Stimulated activated CD8-positive, alpha-beta memory T cell treated with anti-CD3 and anti-CD28 coated beads, Interleukin-15, amount 100 ng/mL, for 4 hours (primary cell): ENCODE data around the gene INHBE.
"Not testable (repeated sequence)": the region's sequence is repeated elsewhere in the genome, so short reads cannot be mapped to it uniquely, and the experiment has no call there.

Experiments
- DNase-seq, 2 donors: peaks; one replicate each; pipeline ENCODE4 v3.0.0-alpha.2; 2020; ENCODE audit warnings: low read depth in 2 of 2

The INHBE gene

DNA sequence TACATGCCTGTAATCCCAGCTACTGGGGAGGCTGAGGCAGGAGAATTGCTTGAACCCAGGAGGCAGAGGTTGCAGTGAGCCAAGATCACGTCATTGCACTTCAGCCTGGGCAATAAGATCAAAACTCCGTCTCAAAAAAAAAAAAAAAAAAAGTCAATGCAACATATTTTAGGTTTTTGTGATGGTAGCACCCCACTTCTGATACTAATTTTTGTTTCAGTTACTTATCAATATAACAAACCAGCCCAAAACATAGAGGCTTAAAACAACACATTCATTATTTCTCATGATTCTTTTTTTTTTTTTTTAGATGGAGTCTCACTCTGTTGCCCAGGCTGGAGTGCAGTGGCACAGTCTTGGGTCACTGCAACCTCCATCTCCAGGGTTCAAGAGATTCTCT lies 13.7 kb upstream of the INHBE start:
- DNase-seq = not testable (repeated sequence)

DNA sequence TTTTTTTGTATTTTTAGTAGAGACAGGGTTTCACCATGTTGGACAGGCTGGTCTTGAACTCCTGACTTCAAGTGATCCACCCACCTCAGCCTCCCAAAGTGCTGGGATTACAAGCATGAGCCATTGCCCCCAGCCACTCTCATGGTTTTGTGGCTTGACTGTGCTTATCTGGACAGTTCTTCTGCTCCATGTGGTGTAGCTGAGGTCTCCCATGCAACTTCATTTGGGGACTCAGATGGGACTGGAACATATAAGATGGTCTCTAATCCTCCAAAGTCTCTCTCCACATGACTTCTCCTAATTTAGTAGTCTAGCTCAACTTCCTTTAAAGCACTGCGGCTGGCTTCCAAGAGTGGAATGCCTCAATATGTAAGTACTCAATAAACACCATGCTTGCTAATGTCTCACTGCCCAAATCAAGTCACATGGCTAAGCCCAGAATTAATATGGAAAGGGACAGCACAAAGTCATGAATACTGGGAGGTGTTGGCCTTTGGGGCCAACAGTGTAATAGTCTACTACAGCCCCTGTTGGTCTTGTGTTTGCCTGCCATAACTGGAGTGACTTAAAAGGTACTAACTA lies 13.2 kb upstream of the INHBE start:
- no peak for DNase-seq

DNA sequence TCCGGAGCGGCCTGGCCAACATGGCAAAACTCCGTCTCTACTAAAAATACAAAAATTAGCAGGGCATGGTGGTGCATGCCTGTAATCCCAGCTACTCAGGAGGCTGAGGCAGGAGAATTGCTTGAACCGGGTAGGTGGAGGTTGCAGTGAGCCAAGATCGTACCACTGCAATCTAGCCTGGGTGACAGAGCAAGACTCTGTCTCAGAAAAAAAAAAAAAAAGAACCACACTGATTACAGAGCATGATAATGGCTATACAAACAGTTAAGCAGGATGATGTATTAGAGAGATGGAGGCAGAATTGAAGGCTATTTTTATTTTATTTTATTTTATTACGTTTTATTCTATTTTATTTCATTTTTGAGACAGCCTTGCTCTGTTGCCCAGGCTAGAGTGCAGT lies 10.8 kb upstream of the INHBE start:
- DNase-seq = not testable (repeated sequence)

DNA sequence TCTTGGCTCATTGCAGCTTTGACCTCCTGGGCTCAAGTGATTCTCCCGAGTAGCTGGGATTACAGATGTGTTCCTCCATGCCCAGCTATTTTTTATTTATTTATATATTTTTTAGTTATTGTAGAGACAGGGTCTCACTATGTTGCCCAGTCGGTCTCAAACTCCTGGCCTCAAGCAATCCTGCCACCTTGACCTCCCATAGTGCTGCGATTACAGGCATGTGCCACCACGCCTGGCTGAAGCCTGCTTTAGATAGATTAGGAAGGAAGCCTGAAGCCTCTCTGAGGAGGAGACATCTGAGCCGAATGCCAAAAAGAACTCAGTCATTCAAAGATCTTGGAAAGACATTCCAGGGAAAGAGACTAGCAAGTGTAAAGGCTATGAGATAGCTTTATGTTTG lies 10.4 kb upstream of the INHBE start:
- no peak for DNase-seq

DNA sequence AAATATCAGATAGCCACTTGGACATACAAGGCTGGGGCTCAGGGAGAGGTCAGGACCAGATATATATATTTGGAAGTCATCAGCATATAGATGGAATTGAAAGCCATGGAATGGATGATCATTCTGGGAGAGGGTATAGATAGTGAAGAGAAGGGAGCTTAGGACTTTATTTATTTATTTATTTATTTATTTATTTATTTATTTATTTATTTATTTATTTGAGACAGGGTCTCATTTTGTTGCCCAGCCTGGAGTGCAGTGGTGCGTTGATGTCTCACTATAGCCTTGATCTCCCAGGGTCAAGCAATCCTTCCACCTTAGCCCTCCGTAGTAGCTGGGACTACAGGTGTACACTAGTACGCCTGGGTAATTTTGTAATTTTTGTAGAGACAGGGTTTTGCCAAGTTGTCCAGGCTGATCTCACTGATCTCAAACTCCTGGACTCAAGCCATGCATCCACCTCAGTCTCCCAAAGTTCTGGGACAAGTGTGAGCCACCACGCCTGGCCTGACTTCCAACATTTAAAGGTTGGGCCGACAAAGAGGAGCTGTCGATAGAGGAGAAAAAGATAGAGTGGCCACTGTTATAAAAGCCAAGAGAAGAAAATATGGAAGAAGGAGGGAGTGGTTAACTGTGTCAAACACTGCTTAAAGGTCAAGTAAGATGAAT lies 8.7 kb upstream of the INHBE start:
- DNase-seq = no peak

DNA sequence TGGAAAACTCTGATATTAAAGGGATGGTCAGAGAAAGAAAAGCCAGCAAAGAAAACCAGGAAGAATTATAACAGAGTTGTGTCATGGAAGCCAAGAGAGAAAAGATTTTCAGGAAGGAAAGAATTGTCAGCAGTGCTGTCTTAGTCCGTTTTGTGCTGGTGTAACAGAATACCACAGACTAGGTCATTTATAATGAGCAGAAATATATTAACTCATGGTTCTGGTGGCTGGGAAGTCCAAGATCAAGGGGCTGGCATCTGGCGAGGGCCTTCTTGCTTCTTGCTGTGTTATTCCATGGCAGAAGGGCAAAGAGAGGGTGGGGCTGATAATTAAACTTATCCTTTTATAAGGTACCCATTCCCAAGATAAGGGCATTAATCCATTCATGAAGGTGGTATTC lies 6.4 kb upstream of the INHBE start:
- DNase-seq = no peak

DNA sequence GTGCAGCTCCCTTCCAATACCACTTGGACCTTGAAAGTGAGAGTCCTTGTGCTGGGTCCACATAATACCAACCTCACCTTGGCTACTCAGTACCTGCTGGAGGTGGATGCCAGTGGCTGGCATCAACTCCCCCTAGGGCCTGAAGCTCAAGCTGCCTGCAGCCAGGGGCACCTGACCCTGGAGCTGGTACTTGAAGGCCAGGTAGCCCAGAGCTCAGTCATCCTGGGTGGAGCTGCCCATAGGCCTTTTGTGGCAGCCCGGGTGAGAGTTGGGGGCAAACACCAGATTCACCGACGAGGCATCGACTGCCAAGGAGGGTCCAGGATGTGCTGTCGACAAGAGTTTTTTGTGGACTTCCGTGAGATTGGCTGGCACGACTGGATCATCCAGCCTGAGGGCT lies 5.7 kb upstream of the INHBE start:
- DNase-seq = no peak

DNA sequence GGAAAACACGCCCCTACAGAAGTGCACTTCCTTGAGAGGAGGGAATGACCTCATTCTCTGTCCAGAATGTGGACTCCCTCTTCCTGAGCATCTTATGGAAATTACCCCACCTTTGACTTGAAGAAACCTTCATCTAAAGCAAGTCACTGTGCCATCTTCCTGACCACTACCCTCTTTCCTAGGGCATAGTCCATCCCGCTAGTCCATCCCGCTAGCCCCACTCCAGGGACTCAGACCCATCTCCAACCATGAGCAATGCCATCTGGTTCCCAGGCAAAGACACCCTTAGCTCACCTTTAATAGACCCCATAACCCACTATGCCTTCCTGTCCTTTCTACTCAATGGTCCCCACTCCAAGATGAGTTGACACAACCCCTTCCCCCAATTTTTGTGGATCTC lies 5.0 kb upstream of the INHBE start:
- DNase-seq = no peak

DNA sequence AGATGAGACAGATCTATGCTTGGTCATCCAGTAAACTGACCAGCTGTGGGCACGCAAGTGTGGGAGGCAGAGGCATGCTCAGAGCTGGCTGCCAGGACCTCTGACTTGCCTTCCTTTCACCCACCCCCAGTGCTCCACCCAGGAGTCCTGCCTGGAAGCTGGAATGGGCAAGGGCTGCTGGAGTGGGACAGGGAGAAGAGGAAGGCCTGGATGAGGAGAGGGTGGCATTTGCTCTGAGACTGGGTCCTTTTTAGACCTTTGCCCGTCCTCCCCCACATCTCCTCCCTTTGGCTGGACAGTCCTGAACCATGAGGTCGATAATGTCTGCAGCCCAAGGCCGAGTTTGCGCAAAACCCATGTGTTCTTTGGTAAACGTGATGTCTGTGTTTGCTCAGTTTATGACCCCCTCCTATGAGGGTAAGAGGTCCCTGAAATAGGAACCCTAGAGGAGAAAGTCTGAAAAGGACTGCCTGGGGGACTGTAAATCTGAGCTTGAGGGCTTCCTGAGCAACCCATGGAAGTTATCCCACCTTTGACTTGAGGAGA lies 3.8 kb upstream of the INHBE start:
- no peak for DNase-seq

DNA sequence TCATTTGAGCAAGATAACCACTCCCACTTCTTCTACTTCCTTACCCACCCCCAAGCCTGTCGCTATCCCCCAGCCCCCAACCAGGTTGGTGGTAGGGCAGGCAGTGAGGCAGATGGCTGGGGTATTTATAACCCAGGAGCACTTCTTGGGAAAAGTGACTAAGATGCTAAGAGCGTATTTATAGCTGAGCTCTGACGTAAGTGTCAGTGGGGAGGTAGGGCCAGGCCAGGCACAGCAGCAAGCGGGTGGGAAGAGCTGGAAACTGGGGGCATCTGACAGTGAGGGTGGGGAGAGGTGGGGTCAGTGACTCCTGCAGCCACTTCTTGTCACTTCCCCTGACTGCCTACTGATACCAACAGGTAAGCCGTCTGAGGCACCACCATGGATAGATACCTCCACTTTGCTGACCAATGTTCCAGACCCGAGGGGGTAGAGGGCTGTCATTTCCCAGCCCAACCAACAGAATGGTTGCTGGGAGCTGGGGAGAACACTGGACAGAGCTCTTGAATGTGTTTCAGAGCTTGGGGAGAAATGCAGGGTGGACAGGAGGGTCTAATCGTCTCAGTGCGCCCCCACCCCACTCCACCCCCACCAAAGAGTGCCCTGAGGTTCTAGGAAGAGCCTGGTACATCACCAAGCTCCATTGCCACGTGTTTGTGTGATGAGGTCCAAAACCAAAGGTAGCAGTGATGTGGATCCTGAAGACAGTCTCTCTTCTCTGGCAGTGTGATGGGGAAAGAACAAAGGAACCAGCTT lies 2.7 kb upstream of the INHBE start:
- no peak for DNase-seq

DNA sequence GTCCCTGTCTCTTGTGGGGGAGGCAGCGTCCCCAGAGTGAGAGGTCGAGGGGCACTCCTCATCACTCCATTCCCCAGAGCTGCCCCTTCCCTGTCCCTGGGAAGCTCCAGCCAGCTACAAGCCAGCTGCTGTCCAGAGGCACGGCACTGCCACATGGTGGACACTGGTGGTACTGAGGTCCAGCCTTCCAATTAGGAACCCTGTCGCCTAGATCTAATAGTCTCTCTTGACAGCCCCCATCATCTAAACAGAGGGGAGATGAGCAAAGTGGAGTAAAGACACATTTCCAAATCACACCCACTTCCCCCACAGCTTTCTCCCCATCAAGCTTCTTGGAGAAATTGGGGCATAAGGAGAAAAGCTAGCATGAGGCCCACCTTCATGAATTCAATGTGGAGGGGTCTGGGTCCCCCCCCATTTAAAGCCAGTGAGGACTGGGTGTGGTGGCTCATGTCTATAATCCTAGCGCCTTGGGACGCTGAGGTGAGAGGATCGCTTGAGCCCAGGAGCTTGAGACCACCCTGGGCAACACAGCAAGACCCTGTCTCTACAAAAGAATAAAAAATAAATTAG lies 2.1 kb upstream of the INHBE start:
- DNase-seq = no peak

DNA sequence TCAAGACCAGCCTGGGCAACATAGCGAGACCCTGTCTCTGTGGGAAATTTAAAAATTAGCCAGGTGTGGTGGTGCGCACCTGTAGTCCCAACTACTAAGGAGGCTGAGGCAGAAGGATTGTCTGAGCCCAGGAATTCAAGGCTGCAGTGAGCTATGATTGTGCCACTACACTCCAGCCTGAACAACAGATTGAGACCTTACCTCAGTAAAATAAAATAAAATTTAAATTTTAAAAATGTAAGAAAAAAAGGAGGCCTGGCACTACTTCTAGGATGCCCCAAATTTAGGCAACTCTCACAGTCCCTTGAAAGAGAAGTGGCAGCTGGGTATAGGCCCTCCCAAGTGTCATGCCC lies 918 bp upstream of the INHBE start:
- DNase-seq = no peak

DNA sequence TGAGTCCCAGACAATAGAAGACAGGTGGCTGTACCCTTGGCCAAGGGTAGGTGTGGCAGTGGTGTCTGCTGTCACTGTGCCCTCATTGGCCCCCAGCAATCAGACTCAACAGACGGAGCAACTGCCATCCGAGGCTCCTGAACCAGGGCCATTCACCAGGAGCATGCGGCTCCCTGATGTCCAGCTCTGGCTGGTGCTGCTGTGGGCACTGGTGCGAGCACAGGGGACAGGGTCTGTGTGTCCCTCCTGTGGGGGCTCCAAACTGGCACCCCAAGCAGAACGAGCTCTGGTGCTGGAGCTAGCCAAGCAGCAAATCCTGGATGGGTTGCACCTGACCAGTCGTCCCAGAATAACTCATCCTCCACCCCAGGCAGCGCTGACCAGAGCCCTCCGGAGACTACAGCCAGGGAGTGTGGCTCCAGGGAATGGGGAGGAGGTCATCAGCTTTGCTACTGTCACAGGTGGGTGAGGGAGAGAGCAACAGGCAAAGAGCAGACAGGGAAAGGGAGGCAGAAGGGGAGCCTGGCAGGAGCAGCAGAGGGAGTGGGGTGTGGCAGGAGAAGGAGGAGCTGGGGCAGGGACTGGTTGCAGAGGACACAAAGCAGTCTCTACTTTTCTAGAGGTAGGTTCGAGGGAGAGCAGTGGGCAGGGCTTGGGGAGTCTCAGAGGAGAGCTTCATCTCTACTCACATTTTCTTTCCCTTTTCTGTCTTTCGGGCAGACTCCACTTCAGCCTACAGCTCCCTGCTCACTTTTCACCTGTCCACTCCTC lies 452 bp downstream of the INHBE start:
- DNase-seq = no peak

DNA sequence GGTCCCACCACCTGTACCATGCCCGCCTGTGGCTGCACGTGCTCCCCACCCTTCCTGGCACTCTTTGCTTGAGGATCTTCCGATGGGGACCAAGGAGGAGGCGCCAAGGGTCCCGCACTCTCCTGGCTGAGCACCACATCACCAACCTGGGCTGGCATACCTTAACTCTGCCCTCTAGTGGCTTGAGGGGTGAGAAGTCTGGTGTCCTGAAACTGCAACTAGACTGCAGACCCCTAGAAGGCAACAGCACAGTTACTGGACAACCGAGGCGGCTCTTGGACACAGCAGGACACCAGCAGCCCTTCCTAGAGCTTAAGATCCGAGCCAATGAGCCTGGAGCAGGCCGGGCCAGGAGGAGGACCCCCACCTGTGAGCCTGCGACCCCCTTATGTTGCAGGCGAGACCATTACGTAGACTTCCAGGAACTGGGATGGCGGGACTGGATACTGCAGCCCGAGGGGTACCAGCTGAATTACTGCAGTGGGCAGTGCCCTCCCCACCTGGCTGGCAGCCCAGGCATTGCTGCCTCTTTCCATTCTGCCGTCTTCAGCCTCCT lies 1.1 kb downstream of the INHBE start:
- no peak for DNase-seq

DNA sequence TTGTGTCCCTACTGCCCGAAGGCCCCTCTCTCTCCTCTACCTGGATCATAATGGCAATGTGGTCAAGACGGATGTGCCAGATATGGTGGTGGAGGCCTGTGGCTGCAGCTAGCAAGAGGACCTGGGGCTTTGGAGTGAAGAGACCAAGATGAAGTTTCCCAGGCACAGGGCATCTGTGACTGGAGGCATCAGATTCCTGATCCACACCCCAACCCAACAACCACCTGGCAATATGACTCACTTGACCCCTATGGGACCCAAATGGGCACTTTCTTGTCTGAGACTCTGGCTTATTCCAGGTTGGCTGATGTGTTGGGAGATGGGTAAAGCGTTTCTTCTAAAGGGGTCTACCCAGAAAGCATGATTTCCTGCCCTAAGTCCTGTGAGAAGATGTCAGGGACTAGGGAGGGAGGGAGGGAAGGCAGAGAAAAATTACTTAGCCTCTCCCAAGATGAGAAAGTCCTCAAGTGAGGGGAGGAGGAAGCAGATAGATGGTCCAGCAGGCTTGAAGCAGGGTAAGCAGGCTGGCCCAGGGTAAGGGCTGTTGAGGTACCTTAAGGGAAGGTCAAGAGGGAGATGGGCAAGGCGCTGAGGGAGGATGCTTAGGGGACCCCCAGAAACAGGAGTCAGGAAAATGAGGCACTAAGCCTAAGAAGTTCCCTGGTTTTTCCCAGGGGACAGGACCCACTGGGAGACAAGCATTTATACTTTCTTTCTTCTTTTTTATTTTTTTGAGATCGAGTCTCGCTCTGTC lies 1.8 kb downstream of the INHBE start:
- DNase-seq = no peak

DNA sequence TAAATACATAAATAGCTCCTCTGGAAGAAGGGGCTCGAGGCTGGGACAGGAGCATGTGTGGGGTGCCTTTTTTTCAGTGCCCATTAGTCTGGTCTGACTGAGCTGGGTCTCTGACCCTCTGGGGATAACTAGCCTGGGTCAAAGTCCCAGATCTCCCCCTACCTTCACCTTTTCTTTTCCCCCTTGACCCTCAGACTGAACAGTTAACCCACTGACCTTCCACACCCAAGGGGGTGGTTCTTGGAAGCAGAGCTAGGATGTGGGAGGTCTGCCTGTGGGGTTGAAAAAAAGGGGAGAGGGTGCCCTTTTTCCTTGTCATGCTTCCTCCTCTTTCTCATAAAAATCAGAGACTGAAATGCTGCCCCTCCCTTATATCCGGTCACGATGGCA lies 3.6 kb downstream of the INHBE start:
- DNase-seq = no peak

DNA sequence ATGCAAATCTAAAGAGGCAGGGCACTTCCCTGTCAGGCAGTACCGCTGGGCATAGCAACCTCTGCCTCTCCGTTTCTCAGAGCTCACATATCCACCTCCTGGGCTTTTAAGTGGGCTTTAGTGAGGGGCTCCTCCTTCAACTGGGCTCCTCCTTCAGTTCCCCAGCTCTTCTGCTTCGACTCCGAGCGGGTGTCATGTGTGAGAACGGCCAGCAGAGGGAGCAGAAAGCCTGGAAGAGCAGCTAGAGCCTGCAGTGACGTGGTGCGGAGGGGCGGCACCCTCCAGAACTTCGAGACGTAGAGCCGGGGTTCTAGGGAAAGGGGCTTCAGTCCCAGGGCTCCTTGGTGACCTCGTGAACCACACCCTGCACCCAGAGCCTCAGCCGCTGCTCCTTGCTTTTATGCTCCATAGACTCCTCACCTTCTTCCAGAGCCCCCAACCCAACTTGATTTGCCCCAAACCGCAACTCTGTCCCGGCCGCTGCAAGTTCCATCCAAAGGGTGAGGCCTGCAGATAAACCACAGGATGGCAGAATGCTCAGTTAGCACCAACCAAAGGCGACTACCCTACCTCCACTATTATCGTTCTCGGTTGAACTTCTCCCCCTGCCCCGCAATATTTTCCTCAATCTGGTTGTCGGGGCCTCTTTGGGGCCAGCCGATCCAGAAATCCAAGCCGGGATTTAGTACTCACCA lies 4.1 kb downstream of the INHBE start:
- DNase-seq = peak; percentile 77 to 90

DNA sequence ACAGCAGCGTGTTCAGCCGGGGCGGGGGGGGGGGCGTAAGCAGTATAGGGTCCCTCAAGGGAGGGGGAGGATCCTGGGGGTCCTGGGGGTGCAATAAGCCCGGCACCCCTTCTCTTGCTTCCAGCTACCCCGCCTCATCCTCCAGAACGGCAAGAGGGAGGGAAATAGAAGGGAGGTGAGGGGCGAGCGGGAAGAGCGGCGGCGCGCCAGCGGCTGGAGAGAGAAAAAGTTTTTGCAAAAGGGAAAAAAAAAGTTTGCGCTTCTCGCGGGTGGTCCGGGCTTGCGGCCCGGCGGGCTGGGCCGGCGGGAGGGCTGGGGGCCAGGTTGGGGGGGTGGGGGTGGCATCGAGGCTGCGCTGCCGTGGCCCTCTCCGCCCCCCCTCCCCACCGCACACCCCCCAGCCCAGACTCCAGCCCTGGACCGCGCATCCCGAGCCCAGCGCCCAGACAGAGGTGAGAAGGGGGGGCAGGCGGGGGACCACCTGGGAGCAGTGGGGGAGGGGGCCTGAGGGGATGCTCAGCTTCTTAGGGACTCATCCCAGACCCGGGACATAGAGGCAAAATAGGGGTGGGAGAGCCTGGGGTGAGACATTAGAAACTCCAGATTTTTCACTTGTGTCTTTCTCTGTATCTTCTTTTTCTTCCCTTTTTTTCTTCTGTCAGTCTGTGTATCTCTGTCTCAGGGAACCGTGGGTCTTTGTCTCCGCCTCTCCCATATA lies 4.8 kb downstream of the INHBE start, which contains the start of gene GLI1:
Gene GLI1, plus strand, starts transcription at position 36 of the 718 bp plus-strand sequence. CDS start 3,907 bp downstream, outside the sequence.
- no peak for DNase-seq

DNA sequence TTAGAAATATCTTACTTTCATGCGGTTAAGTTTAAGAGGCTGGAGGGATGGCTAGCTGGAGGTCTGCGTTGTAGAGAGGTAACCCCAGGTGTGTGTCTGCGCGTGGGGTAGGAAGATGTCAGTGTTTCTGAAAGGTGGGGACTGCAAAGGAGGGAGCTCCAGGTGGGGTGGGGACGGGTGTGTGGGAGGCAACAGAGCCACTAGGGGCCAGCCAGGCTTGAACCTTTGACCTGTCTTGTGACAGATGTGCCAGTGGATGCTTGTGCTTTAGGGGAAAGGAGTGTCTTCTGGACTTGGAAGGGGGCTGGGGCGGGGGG lies 5.3 kb downstream of the INHBE start:
- DNase-seq = no peak

DNA sequence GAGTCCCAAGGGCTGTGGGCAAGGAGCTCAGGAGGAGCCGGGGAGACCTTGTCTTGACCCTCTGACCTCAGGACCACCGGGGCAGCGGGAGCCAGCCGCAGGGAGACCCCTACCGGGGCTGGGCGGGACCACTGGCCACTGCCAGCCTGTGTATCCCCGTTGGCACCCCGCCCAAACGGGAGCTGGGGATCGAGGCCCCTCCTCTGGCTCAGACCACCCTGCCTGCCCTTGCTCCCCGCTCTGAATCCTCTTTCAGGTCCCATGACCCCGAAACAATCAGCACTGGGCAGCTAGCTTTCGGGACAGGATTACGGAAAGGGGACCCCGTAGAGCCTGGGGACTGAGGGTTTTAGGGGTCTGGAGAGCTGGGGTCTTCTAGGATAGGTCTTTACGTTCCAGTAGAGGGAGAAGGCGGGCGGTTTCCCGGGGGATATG lies 5.8 kb downstream of the INHBE start:
- DNase-seq = no peak
